ENCODE data around the gene RNASEL. TPM values are rescaled to one million over a fixed set of nuclear protein-coding genes. Genes with fewer than 3 reads are reported as not detected.

The RNASEL gene
- total RNA-seq, 2 experiments from 2014 or later, result 3.5 to 3.7 TPM

DNA sequence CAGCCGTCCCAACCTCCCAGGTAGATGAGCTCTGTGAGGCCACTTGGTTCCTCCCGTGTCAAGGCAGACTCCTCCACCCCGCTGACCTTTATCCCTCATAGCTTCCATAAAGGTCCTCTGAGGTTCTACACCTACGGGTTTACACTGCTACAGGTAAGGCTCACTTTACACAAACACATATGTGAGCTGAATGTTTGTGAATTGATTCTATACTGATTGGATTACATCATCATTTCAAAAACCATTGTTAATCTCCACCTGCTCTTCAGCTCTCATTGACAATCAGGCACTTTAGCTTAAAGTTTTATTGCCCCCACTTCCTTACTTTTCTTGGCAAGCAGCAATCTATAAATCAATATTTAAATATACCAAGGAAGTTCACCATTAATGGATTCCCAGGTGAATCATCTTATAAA lies 28.0 kb upstream of the RNASEL start:
- Histone ChIP-seq H3K9me3 (ENCODE audit: control insufficient read depth in 1 of 2, insufficient read depth in 1 of 2, low read length in 2 of 2) (no peaks in the 10 kb centered on the region), H3K27me3 (ENCODE audit: control insufficient read depth in 1 of 2, insufficient read depth in 2 of 2, low read length in 2 of 2) (peaks cover 11 to 18% of the 10 kb centered on the region in 2 experiments), H3K27ac (ENCODE audit: low read depth in 1 of 2, low read length in 2 of 2) (no peak overlapping the region), H3K4me3 (ENCODE audit: low read length) (no peak overlapping the region), H3K4me1 (ENCODE audit: insufficient read depth, low read length) (peaks cover 36% of the 10 kb centered on the region), H3K36me3 (ENCODE audit: insufficient read depth, low read length) (no peaks in the 10 kb centered on the region)
- H3K4me1 Mint-ChIP-seq (ENCODE audit: low read depth), result peaks cover 32% of the 10 kb centered on the region
- ATAC-seq (ENCODE audit: poor library complexity) (no peak), DNase-seq (no peak)
- intact Hi-C loops (cut with DNase I, micrococcal nuclease), result loop anchor here in 1 of 2 experiments (2.0 kb wide), 1 partner anchor 16 kb away; no protein-coding TSS in a partner anchor
- CTCF ChIA-PET, result interaction anchor here (0.9 to 3.7 kb wide), 7 partner anchors 9 to 170 kb away, joined by 3 to 14 read pairs (median 11); no protein-coding TSS in a partner anchor
- POLR2A ChIA-PET, result interaction anchor here (0.6 to 4.0 kb wide), 6 partner anchors 8 to 588 kb away, joined by 3 to 55 read pairs (median 9); partner anchors contain the start of genes RGS16 and RNASEL
- peaks cover 4% of the 10 kb centered on the region for H3K36me3 Mint-ChIP-seq (ENCODE audit: low read depth)
- peaks cover 32% of the 10 kb centered on the region for H3K27me3 Mint-ChIP-seq
- peaks cover 9% of the 10 kb centered on the region for H3K9me3 Mint-ChIP-seq
- TF ChIP-seq, protein P1, sequence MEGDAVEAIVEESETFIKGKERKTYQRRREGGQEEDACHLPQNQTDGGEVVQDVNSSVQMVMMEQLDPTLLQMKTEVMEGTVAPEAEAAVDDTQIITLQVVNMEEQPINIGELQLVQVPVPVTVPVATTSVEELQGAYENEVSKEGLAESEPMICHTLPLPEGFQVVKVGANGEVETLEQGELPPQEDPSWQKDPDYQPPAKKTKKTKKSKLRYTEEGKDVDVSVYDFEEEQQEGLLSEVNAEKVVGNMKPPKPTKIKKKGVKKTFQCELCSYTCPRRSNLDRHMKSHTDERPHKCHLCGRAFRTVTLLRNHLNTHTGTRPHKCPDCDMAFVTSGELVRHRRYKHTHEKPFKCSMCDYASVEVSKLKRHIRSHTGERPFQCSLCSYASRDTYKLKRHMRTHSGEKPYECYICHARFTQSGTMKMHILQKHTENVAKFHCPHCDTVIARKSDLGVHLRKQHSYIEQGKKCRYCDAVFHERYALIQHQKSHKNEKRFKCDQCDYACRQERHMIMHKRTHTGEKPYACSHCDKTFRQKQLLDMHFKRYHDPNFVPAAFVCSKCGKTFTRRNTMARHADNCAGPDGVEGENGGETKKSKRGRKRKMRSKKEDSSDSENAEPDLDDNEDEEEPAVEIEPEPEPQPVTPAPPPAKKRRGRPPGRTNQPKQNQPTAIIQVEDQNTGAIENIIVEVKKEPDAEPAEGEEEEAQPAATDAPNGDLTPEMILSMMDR (IDR thresholded peaks at IDR 0.05), result no peak
- peak overlapping the region; percentile 40 for H3K4me3 Mint-ChIP-seq
- H3K27ac Mint-ChIP-seq, result peak overlapping the region; percentile 82

DNA sequence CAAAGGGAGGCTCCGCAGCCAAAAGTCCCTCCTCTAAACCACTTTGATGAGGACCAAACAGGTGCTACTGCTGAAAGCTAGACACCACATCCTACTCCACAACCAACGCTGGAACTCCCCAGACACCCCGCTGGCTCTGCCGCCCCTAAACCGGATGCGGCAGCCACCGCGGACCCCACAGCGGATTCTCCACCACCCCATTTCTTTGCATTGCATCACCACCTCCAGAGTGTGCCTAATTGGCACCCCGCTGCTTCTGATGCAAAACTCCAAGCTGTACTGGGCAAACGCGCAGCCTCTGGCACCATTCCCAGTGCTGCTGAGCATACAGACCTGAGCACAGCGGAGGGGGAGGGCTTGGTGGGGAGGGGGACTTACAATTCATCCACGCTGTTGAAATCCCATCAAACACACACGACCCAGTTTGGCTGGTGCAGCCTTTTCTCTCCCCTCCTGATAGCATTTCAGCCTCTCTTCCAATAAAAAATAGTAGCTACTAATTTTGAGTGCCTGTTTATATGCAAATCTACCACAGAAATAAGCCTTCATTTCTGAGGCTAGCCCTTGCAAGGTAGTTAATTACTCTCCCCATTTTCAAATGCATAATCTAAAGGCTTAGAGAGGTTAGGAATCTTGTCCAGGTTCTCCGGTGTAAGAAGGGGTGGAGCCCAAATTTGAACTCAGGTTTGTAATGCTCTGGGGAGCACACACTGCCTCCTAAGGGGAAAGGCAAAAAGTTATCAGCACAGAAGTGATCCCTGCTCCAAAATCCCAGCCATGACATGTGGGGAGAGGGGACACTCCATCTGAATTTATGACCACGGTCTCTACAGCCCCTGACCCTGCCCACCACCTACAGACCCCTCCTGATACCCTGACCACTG lies 27.3 kb upstream of the RNASEL start:
- peak; percentile 87 for ATAC-seq (ENCODE audit: poor library complexity)
- POLR2A ChIA-PET, result interaction anchor here (1.0 to 4.0 kb wide), 11 partner anchors 9 to 1511 kb away, joined by 3 to 55 read pairs (median 6); partner anchors contain the start of genes RGS16 and RNASEL
- Histone ChIP-seq H3K36me3 (ENCODE audit: insufficient read depth, low read length) (no peaks in the 10 kb centered on the region), H3K9me3 (ENCODE audit: control insufficient read depth in 1 of 2, insufficient read depth in 1 of 2, low read length in 2 of 2) (no peaks in the 10 kb centered on the region), H3K27me3 (ENCODE audit: control insufficient read depth in 1 of 2, insufficient read depth in 2 of 2, low read length in 2 of 2) (peaks cover 14 to 23% of the 10 kb centered on the region in 2 experiments), H3K4me3 (ENCODE audit: low read length) (peak overlapping the region; percentile 57), H3K27ac (ENCODE audit: low read depth in 1 of 2, low read length in 2 of 2) (no peak overlapping the region), H3K4me1 (ENCODE audit: insufficient read depth, low read length) (peaks cover 36% of the 10 kb centered on the region)
- CTCF ChIA-PET, result interaction anchor here (0.9 to 3.7 kb wide), 8 partner anchors 9 to 171 kb away, joined by 3 to 14 read pairs (median 10); no protein-coding TSS in a partner anchor
- peaks cover 32% of the 10 kb centered on the region for H3K4me1 Mint-ChIP-seq (ENCODE audit: low read depth)
- peak; percentile 62 to 97 (median 78) for DNase-seq
- peak overlapping the region; percentile 84 for H3K4me3 Mint-ChIP-seq
- H3K36me3 Mint-ChIP-seq (ENCODE audit: low read depth), result peaks cover 4% of the 10 kb centered on the region
- intact Hi-C loops (cut with DNase I, micrococcal nuclease), result loop anchor here in 1 of 2 experiments (1.0 to 2.0 kb wide), 2 partner anchors 13 to 16 kb away; no protein-coding TSS in a partner anchor
- H3K27ac Mint-ChIP-seq, result peak overlapping the region; percentile 82
- H3K27me3 Mint-ChIP-seq, result peaks cover 34% of the 10 kb centered on the region
- peaks cover 9% of the 10 kb centered on the region for H3K9me3 Mint-ChIP-seq
- TF ChIP-seq, protein P1 (IDR thresholded peaks at IDR 0.05), result no peak

DNA sequence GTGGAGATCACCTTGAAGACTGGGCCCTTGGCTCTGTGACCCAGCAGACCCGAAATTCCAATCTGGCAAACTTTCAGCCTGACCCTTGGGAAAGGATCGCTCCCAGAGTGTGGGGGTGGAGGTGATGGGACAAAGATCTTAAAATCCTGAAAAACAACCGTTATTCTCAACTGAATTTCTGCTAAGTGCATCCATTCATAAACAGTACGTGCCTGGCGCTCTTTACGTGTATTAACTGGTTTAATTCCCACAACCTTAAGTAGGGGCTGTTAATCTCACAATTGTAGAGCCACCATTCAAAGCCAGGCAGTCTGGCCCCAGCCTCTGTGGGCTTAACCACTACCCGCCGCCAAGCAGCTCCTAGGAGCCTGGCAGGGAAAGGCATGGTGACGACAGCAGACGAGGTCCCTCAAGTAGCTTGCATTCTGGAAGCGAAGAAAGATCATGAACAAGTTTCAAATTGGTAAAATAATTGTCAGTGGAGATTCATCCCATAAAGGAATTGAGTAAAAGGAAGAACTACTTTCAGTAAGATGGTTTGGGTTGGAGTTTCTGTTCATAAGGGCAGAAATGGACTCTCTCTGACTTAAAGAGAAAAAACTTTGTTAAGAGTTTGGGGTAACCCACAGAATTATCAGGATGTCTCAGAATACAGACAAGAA lies 26.5 kb upstream of the RNASEL start:
- intact Hi-C loops (cut with DNase I, micrococcal nuclease), result loop anchor here in 1 of 2 experiments (1.0 to 2.0 kb wide), 2 partner anchors 12 to 17 kb away; no protein-coding TSS in a partner anchor
- Histone ChIP-seq H3K27ac (ENCODE audit: low read depth in 1 of 2, low read length in 2 of 2) (no peak overlapping the region), H3K36me3 (ENCODE audit: insufficient read depth, low read length) (no peaks in the 10 kb centered on the region), H3K4me1 (ENCODE audit: insufficient read depth, low read length) (peaks cover 36% of the 10 kb centered on the region), H3K4me3 (ENCODE audit: low read length) (peak overlapping the region; percentile 57), H3K27me3 (ENCODE audit: control insufficient read depth in 1 of 2, insufficient read depth in 2 of 2, low read length in 2 of 2) (peaks cover 14 to 23% of the 10 kb centered on the region in 2 experiments), H3K9me3 (ENCODE audit: control insufficient read depth in 1 of 2, insufficient read depth in 1 of 2, low read length in 2 of 2) (no peaks in the 10 kb centered on the region)
- H3K27ac Mint-ChIP-seq, result peak overlapping the region; percentile 82
- TF ChIP-seq, protein P1 (IDR thresholded peaks at IDR 0.05), result no peak
- DNase-seq (peak in 6 of 14 experiments; percentile 31 to 83 (median 45)), ATAC-seq (ENCODE audit: poor library complexity) (peak; percentile 36)
- H3K36me3 Mint-ChIP-seq (ENCODE audit: low read depth), result peaks cover 4% of the 10 kb centered on the region
- POLR2A ChIA-PET, result interaction anchor here (1.0 to 4.0 kb wide), 10 partner anchors 10 to 1510 kb away, joined by 3 to 55 read pairs (median 6); partner anchors contain the start of genes RGS16 and RNASEL
- peaks cover 4% of the 10 kb centered on the region for H3K9me3 Mint-ChIP-seq
- H3K4me1 Mint-ChIP-seq (ENCODE audit: low read depth), result peaks cover 32% of the 10 kb centered on the region
- H3K27me3 Mint-ChIP-seq, result peaks cover 42% of the 10 kb centered on the region
- peak overlapping the region; percentile 84 for H3K4me3 Mint-ChIP-seq
- CTCF ChIA-PET, result interaction anchor here (1.5 to 3.7 kb wide), 6 partner anchors 8 to 169 kb away, joined by 4 to 14 read pairs (median 12); no protein-coding TSS in a partner anchor

Measured in CD4-positive, alpha-beta T cell (primary cell).